RWPE2 (cell line): ENCODE results near the gene RIMKLA.

Experiments used
- ATAC-seq: fragments of 200-7000 bp; cut with Tn5 transposase; 3 replicates; pipeline ENCODE4 v1.9.1; 2021; ENCODE audit warnings: low read depth
- DNase-seq: peaks from one replicate; pipeline ENCODE4 v3.0.0-alpha.2; 2020; ENCODE audit warnings: low spot score
- H3K27ac ChIP-seq: fragments of 450-650 bp; 2 replicates; pipeline ENCODE4 v1.5.1; 2017; ENCODE audit warnings: mild to moderate bottlenecking; ENCODE audit not compliant: poor library complexity, severe bottlenecking
- H3K27me3 ChIP-seq: fragments of 250-450 bp; sonication (Bioruptor Pico); 2 replicates; pipeline ENCODE4 v1.5.1; 2021; ENCODE audit warnings: mild to moderate bottlenecking, moderate library complexity; ENCODE audit not compliant: insufficient read depth, poor library complexity, severe bottlenecking
- H3K36me3 ChIP-seq: fragments of 250-450 bp; sonication (Bioruptor Pico); 2 replicates; pipeline ENCODE4 v1.5.1; 2020; ENCODE audit warnings: low read depth, mild to moderate bottlenecking, moderate library complexity
- H3K4me1 ChIP-seq: fragments of 250-450 bp; sonication (Bioruptor Pico); 2 replicates; pipeline ENCODE4 v1.5.1; 2021; ENCODE audit warnings: mild to moderate bottlenecking, moderate library complexity; ENCODE audit not compliant: insufficient read depth, poor library complexity, severe bottlenecking
- H3K4me3 ChIP-seq: fragments of 250-450 bp; sonication (Bioruptor Pico); 2 replicates; pipeline ENCODE4 v1.5.1; 2021; ENCODE audit warnings: mild to moderate bottlenecking, moderate library complexity; ENCODE audit not compliant: severe bottlenecking
- H3K9me3 ChIP-seq: fragments of 250-450 bp; sonication (Bioruptor Pico); 2 replicates; pipeline ENCODE4 v1.5.1; 2021; ENCODE audit warnings: mild to moderate bottlenecking, moderate library complexity; ENCODE audit not compliant: severe bottlenecking
- CTCF ChIP-seq: fragments of 450-650 bp; IDR thresholded peaks from one replicate; pipeline ENCODE4 v1.5.1; 2017; ENCODE audit warnings: mild to moderate bottlenecking, moderate library complexity; ENCODE audit not compliant: poor library complexity, severe bottlenecking

RIMKLA gene

GRCh38 chr1:42386051-42386450, 5.5 kb downstream of the RIMKLA start:
- Histone ChIP-seq H3K9me3 (no peaks in the 10 kb centered on the region), H3K27me3 (peaks cover 15% of the 10 kb centered on the region), H3K27ac (no peak overlapping the region), H3K4me1 (no peaks in the 10 kb centered on the region), H3K4me3 (no peak overlapping the region), H3K36me3 (no peaks in the 10 kb centered on the region)
- ATAC-seq (no peak), DNase-seq (no peak)
- no peak for TF ChIP-seq CTCF

- no peak for DNase-seq
- Histone ChIP-seq H3K36me3 (no peaks in the 10 kb centered on the region), H3K4me3 (no peak overlapping the region), H3K27me3 (no peaks in the 10 kb centered on the region), H3K9me3 (no peaks in the 10 kb centered on the region), H3K4me1 (peaks cover 11% of the 10 kb centered on the region), H3K27ac (no peak overlapping the region)
- TF ChIP-seq CTCF, result no peak
- no peak for ATAC-seq
Measured at GRCh38 chr1:42392255-42392654, 11.7 kb downstream of the RIMKLA start.

GRCh38 chr1:42392967-42393848, 12.6 kb downstream of the RIMKLA start:
- H3K4me3 ChIP-seq, result no peak overlapping the region
- no peaks in the 10 kb centered on the region for H3K9me3 ChIP-seq
- no peaks in the 10 kb centered on the region for H3K27me3 ChIP-seq
- no peaks in the 10 kb centered on the region for H3K36me3 ChIP-seq
- H3K27ac ChIP-seq, result no peak overlapping the region
- DNase-seq (no peak), ATAC-seq (0 out of 3 replicates have a peak, but pooled peaks have one; percentile 31)
- H3K4me1 ChIP-seq, result peaks cover 11% of the 10 kb centered on the region
- TF ChIP-seq CTCF, result no peak

- Histone ChIP-seq H3K4me1 (no peaks in the 10 kb centered on the region), H3K9me3 (no peaks in the 10 kb centered on the region), H3K27me3 (no peaks in the 10 kb centered on the region), H3K4me3 (no peak overlapping the region), H3K36me3 (no peaks in the 10 kb centered on the region), H3K27ac (no peak overlapping the region)
- no peak for DNase-seq
- no peak for TF ChIP-seq CTCF
- no peak for ATAC-seq
Measured at GRCh38 chr1:42399315-42400100, 18.9 kb downstream of the RIMKLA start.
